Smooth muscle cell of the pulmonary artery (primary cell): Measurements from ENCODE around the gene PLCZ1. TPM values are rescaled to one million over a fixed set of nuclear protein-coding genes. Genes with fewer than 3 reads are reported as not detected.

ENCODE experiments used
- total RNA-seq: library from RNA; depleted of rRNA; stranded (reverse); fragments of >200 nt; gene quantifications from 2 replicates; pipeline ENCODE4 v1.2.3, GENCODE V29; 2014

Gene PLCZ1
- not detected in 2 replicates for total RNA-seq

GRCh38 chr12:18737819-18738218 is at the start of gene PLCZ1, which contains the start of gene CAPZA3:
PLCZ1 (minus strand) TSS chr12:18738012; CDS start chr12:18737371, 641 bp downstream.
CAPZA3 (plus strand) TSS chr12:18738119; CDS start chr12:18738269, 150 bp downstream.

Other genes starting within 250 kb of the PLCZ1 start
- not detected in 2 replicates for gene CAPZA3, start 107 bp upstream of the PLCZ1 start, total RNA-seq